ENCODE results near the gene ZBTB48. TPM values are rescaled to one million over a fixed set of nuclear protein-coding genes. Genes with fewer than 3 reads are reported as not detected.
A peak's percentile ranks its signal among the peaks of the same experiment; 100 is the strongest.
"Not testable (repeated sequence)": the region's sequence is repeated elsewhere in the genome, so short reads cannot be mapped to it uniquely, and the experiment has no call there.

ZBTB48 gene
- 11.4 and 15.6 TPM in 2 replicates for total RNA-seq (2014; rRNA removed; shearing (Covaris generic))

- DNase-seq (ENCODE audit: low read depth) = peak; percentile 97
Measured at GRCh38 chr1:6579374-6580118, at the start of gene ZBTB48. Gene ZBTB48, plus strand, starts transcription at chr1:6579994. Its CDS starts 616 bp downstream, at chr1:6580610.

- DNase-seq (ENCODE audit: low read depth) = no peak
Measured at GRCh38 chr1:6530504-6531160, 49.2 kb upstream of the ZBTB48 start.

- no peak for DNase-seq (ENCODE audit: low read depth)
Measured at GRCh38 chr1:6531996-6532395, 47.8 kb upstream of the ZBTB48 start.

- DNase-seq (ENCODE audit: low read depth) = no peak
Measured at GRCh38 chr1:6534248-6534822, 45.5 kb upstream of the ZBTB48 start.

- DNase-seq (ENCODE audit: low read depth) = no peak
Measured at GRCh38 chr1:6535214-6535613, 44.6 kb upstream of the ZBTB48 start.

- no peak for DNase-seq (ENCODE audit: low read depth)
Measured at GRCh38 chr1:6536291-6536690, 43.5 kb upstream of the ZBTB48 start.

- DNase-seq (ENCODE audit: low read depth) = no peak
Measured at GRCh38 chr1:6538956-6539355, 40.8 kb upstream of the ZBTB48 start.

GRCh38 chr1:6544831-6545230 is 35.0 kb upstream of the ZBTB48 start:
- DNase-seq (ENCODE audit: low read depth) = peak; percentile 31

- no peak for DNase-seq (ENCODE audit: low read depth)
Measured at GRCh38 chr1:6545276-6546112, 34.3 kb upstream of the ZBTB48 start.

- DNase-seq (ENCODE audit: low read depth) = no peak
Measured at GRCh38 chr1:6546326-6546725, 33.5 kb upstream of the ZBTB48 start.

- DNase-seq (ENCODE audit: low read depth) = peak; percentile 19
Measured at GRCh38 chr1:6547301-6547700, 32.5 kb upstream of the ZBTB48 start.

- peak; percentile 88 for DNase-seq (ENCODE audit: low read depth)
Measured at GRCh38 chr1:6554031-6554906, 25.5 kb upstream of the ZBTB48 start, which contains the start of gene NOL9. Gene NOL9, minus strand, starts transcription at chr1:6554513. Its CDS starts 11 bp downstream, at chr1:6554502.

GRCh38 chr1:6554907-6555778 is 24.7 kb upstream of the ZBTB48 start, which contains the start of gene TAS1R1:
Gene TAS1R1, plus strand, starts transcription at chr1:6555307. Its CDS starts 67 bp downstream, at chr1:6555374.
- DNase-seq (ENCODE audit: low read depth) = no peak

- DNase-seq (ENCODE audit: low read depth) = no peak
Measured at GRCh38 chr1:6557597-6557996, 22.2 kb upstream of the ZBTB48 start.

GRCh38 chr1:6559161-6559560 is 20.6 kb upstream of the ZBTB48 start:
- not testable (repeated sequence) for DNase-seq (ENCODE audit: low read depth)

GRCh38 chr1:6560267-6560666 is 19.5 kb upstream of the ZBTB48 start:
- no peak for DNase-seq (ENCODE audit: low read depth)

GRCh38 chr1:6569033-6569432 is 10.8 kb upstream of the ZBTB48 start:
- no peak for DNase-seq (ENCODE audit: low read depth)

GRCh38 chr1:6570100-6570499 is 9.7 kb upstream of the ZBTB48 start:
- no peak for DNase-seq (ENCODE audit: low read depth)

GRCh38 chr1:6570987-6571386 is 8.8 kb upstream of the ZBTB48 start:
- no peak for DNase-seq (ENCODE audit: low read depth)
